HG03439 (cell line): Measurements from ENCODE around the gene FHIT.

Experiments
- ATAC-seq: cut with Tn5 transposase; IDR thresholded peaks from one replicate; pipeline ENCODE4 v1.9.1; 2021; ENCODE audit warnings: mild to moderate bottlenecking, moderate library complexity; ENCODE audit not compliant: unreplicated experiment

Gene FHIT

DNA sequence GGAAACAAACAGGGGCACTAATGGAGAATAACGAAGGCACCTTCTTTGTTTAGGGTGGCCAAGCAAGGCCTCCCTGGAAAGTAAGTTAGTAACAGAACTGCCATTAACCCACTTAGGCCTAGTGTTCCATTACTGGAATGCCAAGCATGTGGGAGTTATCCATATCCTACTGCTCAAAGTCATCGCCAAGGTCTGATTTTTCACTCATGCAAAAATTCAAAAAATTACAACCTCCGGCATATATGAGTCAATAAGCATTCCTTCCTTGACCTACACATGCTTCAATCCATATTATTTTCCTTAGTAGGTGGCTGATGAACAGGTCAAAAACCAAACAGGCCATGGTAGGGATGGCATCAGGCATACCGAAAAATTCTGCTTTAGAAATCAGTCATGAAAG lies 1097.2 kb downstream of the FHIT start:
- ATAC-seq: no peak

GRCh38 chr3:60153221-60153999 lies 1097.8 kb downstream of the FHIT start:
- ATAC-seq: no peak

GRCh38 chr3:60149501-60149900 lies 1101.8 kb downstream of the FHIT start:
- no peak for ATAC-seq

- ATAC-seq: no peak
Observed at GRCh38 chr3:60147249-60147950, 1103.9 kb downstream of the FHIT start.

DNA sequence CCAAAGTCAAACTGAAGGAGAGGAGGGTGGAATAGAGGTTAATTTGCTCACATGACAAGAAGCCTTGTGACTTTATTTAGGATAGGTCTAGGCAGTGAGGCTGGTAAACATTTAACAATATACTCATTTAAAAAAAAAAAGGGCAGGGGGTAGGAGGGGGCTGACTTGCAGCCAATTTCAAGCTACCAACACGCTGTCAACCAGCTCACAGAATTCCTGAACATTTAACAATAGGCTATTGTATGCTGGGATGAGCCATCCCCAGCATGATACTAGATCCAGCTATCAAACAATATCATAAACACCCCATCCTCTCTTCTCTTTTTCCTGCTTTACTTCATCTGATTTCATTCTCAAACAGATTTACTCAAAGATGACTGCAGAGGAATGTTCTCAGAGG lies 1105.1 kb downstream of the FHIT start:
- ATAC-seq: no peak

- no peak for ATAC-seq
Observed at GRCh38 chr3:60144071-60144470, 1107.2 kb downstream of the FHIT start.

- no peak for ATAC-seq
Observed at GRCh38 chr3:60142009-60142408, 1109.2 kb downstream of the FHIT start.

- ATAC-seq: no peak
Observed at GRCh38 chr3:60140160-60140559, 1111.1 kb downstream of the FHIT start.

DNA sequence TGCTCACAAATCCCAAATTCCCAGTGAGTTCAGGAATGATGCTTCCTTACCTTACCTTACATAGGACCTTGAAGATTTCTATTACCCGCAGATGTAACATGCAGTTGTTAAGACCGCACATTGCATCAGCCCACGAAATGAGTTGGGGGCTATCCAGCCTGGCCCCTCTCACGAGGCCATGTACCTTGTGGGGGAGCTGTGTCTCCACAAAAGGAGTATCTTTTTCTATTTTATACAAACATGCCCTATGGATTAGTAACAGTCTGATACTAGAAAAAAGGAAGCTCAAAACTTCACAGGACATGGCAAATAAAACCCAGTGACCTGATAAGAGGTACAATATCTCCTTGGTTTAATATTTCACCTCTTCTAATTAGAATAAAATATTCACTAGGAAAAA lies 1114.7 kb downstream of the FHIT start:
- ATAC-seq: no peak

- no peak for ATAC-seq
Observed at GRCh38 chr3:60135474-60135873, 1115.8 kb downstream of the FHIT start.

DNA sequence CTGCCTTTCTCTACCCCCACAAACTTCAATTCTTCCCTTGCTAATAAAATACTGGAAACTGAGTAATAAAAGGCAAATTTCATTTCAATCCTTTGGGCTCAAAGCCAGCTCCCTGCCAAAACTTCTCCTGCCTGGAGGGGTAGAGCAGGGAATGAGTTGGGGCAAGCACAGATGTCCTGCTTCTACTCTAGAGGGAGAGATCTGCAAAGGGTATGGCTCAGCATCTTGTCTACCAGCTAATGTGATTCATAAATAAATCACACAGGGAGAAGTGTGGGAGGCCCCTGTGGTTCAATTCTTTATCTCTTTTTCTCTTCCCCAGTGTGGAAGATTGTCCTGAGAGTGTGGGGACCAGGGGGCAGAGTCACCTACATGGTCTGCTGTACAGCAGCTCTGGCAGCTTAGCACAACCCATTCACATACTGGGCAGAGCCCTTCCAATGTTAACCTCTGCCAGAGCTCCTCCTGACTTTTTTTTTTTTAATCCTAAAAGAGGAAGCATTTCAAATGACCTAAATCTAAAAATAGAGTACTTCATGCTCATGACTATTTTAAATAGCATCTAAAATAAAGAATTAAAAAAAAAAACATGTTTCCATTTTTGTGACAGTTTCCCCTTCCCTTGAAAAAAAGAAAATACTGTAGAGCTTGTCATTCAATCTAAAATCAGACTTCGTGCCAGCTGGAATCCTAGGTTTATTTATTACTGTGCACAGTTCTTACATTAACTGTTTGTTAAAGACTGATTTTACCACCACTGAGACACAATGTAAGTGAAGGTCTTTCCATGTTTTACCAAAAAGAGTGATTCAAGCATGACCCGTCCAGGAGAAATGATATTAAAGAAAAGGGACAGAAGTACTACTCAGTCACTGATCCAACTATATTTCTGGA lies 1117.7 kb downstream of the FHIT start:
- ATAC-seq: no peak

GRCh38 chr3:60131618-60132017 lies 1119.6 kb downstream of the FHIT start:
- ATAC-seq: no peak

DNA sequence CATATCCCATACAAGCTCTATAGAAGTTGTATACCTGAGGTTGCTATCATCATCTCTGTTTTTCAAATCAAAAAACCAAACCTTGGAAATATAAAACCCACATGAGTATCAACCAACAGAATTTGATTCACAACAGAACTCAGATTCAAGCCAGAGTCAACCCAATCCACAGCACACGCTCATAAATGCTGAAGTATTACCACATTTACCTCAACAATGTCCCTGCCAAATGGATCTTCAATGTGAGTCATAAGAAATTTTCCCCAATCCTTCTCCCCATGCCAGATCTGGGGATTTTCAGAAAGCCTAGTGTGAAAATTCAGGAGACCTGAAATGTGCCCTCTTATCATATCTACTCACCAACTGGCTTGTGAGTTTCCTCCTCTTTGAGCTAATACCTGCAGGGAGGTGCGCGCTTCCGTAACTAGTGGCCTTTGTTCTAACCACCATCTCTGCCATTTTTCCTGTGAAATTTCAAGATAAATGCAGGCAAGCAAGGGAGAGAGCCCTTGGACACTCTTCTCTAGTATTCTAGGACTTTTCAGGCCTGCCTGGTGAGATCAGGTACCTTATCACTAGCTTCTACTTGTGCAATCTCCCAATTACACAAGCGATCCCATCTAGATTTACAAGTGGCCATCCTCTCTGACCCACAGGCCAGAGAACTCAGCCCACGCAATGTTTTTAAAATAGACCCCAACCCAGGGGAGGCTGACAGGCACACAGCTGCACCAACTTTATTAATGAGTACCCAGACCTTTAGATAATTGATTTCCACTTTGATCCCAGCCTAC lies 1124.5 kb downstream of the FHIT start:
- ATAC-seq: no peak

DNA sequence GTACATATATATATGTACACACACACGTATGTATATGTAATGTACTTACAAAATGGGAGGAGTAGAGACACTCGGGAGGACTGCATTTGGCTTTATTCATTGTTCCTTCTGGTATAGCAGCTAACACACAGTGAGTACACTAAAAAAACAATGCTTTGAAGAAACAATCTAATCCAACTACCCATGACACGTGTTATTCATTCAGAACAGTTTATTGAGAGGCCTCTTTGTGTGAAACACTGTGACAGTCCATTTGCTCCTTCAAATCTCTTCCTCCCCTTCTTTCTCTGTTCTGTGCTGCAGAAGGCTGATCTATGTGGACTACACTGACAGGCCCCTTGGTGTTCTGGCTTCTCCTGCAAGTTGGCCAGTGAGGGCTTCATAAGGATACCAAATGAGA lies 1125.6 kb downstream of the FHIT start:
- no peak for ATAC-seq

DNA sequence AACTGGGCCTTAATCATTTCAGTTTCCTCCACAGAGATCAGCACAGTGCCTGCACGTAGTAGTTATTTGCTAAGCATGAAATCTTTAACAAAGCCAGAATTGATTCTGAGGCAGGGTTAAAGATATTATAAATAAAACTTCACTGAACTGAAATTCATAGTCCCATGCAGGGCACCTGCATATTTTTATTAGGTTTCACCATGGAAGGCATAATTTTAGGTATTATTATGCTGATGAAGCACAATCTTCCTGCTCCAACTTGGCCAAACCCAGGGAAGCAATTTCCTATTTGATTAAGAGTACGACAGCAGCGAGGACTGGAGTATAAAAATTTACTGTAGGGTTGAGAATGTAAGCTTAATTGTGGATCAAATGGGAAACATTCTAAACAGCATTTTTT lies 1131.0 kb downstream of the FHIT start:
- no peak for ATAC-seq

GRCh38 chr3:60114191-60114590 lies 1137.1 kb downstream of the FHIT start:
- no peak for ATAC-seq

DNA sequence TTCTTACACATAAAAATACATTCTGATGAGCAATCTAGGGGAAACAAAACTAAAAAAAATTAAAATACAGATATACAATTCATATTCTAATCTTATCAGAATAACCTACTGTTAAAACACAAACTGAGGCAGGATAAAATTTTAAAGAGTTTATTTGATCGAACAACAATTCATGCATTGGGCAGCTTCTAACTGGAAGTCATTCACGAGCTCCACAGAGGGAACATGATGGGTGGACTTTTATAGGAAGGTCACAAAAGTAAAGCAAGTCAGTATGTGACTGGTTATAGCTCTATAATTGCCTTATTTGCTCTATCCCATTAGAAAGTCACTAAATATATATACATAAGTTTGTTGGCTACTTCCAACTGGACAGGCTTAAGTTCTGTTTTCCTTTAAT lies 1144.0 kb downstream of the FHIT start:
- ATAC-seq: no peak

- ATAC-seq: no peak
Observed at GRCh38 chr3:60102154-60102553, 1149.1 kb downstream of the FHIT start.

DNA sequence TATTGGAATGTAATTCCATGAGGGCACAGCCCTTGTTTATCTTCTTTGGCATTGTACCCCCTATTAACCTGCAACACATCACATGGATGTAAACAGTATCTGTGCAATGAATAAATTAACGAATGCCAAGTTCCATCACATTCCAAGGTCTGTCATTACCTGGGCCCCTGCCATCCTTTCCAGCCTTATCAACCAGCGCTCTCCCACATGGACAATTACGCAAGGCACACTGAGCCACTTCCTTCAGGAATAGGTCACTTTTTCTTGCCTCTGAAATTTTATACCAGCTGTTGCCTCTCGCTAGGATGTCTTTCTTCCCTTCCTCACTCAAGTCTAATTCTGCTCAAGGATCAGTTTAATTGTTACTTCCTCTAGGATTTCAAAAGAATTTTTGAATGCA lies 1149.6 kb downstream of the FHIT start:
- no peak for ATAC-seq

DNA sequence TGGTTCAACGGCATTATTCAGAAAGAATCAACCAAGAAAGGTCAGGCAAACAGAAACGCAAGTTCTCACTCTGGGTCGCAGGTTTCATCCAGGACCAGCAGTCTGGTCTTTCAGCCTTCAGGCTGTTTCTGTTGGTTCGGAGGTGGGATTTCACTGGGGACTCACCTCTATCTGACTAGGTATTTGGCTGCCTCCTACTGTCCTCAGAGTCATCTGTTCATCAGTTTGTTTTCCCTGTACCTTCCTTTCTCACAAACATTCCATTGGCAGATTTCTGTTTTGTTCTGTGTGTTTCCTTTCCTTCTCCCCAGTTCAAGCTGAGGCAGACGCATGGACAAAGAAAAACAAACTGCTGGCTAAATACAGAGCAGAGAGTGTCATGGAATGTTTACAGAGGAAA lies 1154.8 kb downstream of the FHIT start:
- ATAC-seq: no peak

GRCh38 chr3:60095930-60096329 lies 1155.3 kb downstream of the FHIT start:
- ATAC-seq: no peak
